IgD-negative memory B cell (primary cell): Measurements from ENCODE around the gene OGFOD3. TPM values are rescaled to one million over a fixed set of nuclear protein-coding genes. Genes with fewer than 3 reads are reported as not detected.
"Not testable (repeated sequence)": the region's sequence is repeated elsewhere in the genome, so short reads cannot be mapped to it uniquely, and the experiment has no call there.

Experiments
- H3K27ac Mint-ChIP-seq, 3 donors: one replicate each; pipeline ENCODE4 v1.8.0; 2020 to 2022; ENCODE audit warnings: mild to moderate bottlenecking in 3 of 3, mixed read lengths in 3 of 3, moderate library complexity in 1 of 3
- H3K27me3 Mint-ChIP-seq: one replicate; pipeline ENCODE4 v1.8.0; 2021; ENCODE audit warnings: mixed read lengths
- H3K36me3 Mint-ChIP-seq: one replicate; pipeline ENCODE4 v1.8.0; 2020; ENCODE audit warnings: mild to moderate bottlenecking, mixed read lengths
- H3K4me1 Mint-ChIP-seq, 3 donors: one replicate each; pipeline ENCODE4 v1.8.0; 2020 to 2022; ENCODE audit warnings: mixed read lengths in 3 of 3, mild to moderate bottlenecking in 1 of 3
- H3K4me3 Mint-ChIP-seq, 4 donors: one replicate each; pipeline ENCODE4 v1.8.0; 2020 to 2022; ENCODE audit warnings: mild to moderate bottlenecking in 4 of 4, mixed read lengths in 4 of 4, moderate library complexity in 3 of 4
- H3K9me3 Mint-ChIP-seq, 3 donors: one replicate each; pipeline ENCODE4 v1.8.0; 2020 to 2021; ENCODE audit warnings: mixed read lengths in 3 of 3, mild to moderate bottlenecking in 1 of 3
- polyA plus RNA-seq: library from polyadenylated mRNA; unstranded; fragments of 300-500 nt; fragmentation: Illumina TruSeq; gene quantifications from one replicate; pipeline ENCODE4 v1.2.3, GENCODE V29; 2021

Gene OGFOD3
- polyA plus RNA-seq, 1 donor from 2014 or later: 33.2 TPM

DNA sequence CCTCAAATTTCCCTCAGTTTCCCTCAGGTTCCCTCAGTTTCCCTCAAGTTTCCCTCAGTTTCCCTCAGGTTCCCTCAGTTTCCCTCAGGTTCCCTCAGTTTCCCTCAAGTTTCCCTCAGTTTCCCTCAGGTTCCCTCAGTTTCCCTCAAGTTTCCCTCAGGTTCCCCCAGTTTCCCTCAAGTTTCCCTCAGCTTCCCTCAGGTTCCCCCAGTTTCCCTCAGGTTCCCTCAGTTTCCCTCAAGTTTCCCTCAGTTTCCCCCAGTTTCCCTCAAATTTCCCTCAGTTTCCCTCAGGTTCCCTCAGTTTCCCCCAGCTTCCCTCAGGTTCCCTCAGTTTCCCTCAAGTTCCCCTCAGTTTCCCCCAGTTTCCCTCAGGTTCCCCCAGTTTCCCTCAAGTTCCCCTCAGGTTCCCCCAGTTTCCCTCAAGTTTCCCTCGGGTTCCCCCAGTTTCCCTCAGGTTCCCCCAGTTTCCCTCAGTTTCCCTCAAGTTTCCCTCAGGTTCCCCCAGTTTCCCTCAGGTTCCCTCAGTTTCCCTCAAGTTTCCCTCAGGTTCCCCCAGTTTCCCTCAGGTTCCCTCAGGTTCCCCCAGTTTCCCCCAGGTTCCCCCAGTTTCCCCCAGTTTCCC is 58.8 kb downstream of the OGFOD3 start:
- H3K9me3 Mint-ChIP-seq, H3K36me3 Mint-ChIP-seq, H3K4me1 Mint-ChIP-seq, H3K4me3 Mint-ChIP-seq, H3K27me3 Mint-ChIP-seq, H3K27ac Mint-ChIP-seq: not testable (repeated sequence)

DNA sequence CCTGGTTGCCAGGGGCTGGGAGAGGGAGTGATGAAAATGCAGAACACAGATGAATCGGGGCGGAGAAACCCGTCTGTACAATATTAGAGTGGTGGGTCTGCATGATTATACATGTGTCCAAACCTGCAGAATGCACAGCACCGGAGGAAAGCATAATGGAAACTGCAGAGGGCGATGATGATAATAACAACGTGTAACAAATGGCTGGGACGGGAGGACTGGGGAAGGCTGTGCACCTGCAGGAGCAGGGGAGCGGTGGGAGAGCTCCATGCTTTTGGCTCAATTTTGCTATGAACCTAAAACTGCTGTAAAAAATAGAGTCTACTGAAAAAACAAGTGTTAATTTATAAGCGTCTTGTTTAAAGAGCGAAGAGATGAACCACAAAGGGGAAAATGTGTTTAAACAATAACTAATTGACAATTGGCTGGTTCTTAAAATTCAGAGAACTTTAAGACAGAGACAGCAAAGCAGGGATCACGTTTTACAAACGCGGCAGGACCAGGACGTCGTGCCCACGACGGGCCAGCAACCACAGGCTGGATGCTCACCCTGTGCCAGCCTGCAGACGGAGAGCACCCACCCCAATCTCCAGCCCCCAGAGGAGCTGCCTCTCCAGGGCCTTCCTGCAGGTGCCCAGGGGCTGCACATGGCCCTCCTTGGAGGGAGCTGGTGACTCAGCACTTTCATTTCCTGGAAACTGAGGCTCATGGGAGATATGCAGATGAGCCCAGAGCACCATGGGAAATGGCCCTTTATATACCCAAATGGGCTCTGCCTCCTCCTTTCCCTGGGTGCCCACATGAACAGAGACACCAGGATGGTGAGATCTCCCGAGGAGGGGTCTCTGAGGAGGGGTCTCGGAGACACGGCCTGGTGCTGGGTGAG is 59.7 kb downstream of the OGFOD3 start, which contains the start of gene TEX19:
Gene TEX19 (plus strand): TSS at position 783 of the 886 bp plus-strand sequence. CDS start 2,904 bp downstream, outside the sequence.
- Mint-ChIP-seq H3K27ac (peak within 1 kb of the TSS in 1 of 3 donors; percentile 7), H3K4me3 (no peak within 1 kb of the TSS), H3K4me1 (peaks cover 0 to 6% (median 2%) of the 10 kb centered on the region in 3 donors)

DNA sequence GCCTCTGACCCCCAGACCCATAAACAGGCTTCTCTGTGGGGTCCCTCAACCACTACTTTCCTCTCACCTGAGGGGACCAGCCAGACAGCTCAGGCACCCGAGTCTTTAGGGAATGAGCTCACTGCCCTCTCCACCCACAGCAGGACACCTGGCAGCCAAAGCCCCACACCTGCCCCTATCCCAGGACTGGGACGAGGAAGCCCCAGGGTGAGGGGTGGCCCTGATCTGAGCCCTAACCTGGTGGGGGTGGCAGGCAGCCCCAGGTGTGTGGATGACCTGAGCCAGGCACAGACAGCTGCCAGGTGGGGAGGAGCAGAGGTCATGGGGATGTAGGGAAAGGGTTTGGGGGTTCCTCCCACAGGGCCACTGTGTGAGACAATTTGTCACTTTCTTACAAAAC is 61.0 kb downstream of the OGFOD3 start:
- no peaks in the 10 kb centered on the region for H3K9me3 Mint-ChIP-seq
- no peak overlapping the region for H3K27ac Mint-ChIP-seq
- H3K27me3 Mint-ChIP-seq: peaks cover 4% of the 10 kb centered on the region
- peaks cover 0 to 6% (median 2%) of the 10 kb centered on the region in 3 donors for H3K4me1 Mint-ChIP-seq
- H3K4me3 Mint-ChIP-seq: no peak overlapping the region
- H3K36me3 Mint-ChIP-seq: no peaks in the 10 kb centered on the region

More for the DNA sequence above, 59.7 kb downstream of the OGFOD3 start, which contains the start of gene TEX19:
- Mint-ChIP-seq H3K36me3 (no peaks in the 10 kb centered on the region), H3K27me3 (peaks cover 4% of the 10 kb centered on the region), H3K9me3 (no peaks in the 10 kb centered on the region)

DNA sequence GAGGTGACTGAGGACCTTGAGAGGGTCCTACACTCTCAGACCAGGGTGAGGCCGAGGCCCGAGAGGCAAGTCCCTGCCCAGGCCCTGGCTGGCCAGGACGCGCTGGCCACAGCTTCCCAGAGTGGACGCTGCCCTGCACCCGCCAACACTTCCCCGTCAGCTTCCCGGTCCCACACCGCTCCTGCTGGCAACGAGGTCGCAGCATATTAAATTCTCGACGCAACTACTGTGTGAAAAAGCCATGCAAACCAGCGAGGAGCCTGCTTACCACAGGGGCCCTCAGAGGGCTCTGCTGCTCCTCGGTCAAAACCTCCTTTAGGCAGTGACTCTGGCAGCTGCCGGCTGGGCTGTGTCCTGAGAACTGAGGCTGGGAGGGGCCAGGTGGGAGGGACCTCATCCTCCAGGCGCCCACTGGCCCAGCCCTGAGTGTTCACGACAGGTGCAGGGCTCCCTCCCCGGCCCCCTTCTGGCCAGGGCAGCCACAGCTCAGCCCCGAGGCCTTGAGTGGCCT is 61.5 kb downstream of the OGFOD3 start:
- H3K36me3 Mint-ChIP-seq: no peaks in the 10 kb centered on the region
- H3K4me1 Mint-ChIP-seq: peaks cover under 1 to 6% (median 2%) of the 10 kb centered on the region in 3 donors
- H3K9me3 Mint-ChIP-seq: no peaks in the 10 kb centered on the region
- peaks cover 4% of the 10 kb centered on the region for H3K27me3 Mint-ChIP-seq
- no peak overlapping the region for H3K4me3 Mint-ChIP-seq
- H3K27ac Mint-ChIP-seq: no peak overlapping the region

DNA sequence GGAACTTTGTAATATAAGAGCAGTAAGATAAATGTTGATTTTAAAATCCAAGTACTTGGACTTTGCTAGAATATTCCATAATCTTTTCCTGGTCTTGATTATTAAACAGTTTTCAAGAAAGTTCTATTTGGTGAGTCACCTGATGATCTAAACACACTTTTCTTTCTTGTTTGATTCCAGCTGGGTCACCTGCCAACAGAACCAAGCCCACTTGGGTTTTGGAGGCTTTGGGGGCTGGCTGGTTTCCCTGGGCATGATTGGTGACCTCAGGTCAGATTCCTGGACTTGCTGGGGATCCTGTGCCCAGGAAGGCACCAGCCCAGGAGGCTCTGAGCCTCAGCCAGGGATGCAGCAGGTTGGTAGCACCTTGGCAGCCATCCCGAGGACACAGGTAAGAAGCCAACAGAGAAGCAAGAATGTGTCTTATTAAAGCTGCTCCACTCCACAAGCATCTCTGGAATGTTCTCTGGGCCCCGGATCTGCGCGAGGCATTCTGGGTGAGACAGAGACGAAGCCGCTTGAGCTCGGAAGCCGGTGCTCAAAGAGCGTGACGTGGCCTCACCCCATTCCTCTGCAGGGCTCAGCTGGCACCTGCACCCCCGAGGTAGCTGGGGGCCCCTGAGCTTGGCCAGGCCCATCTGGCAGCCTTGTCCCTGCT is 62.5 kb downstream of the OGFOD3 start:
- H3K36me3 Mint-ChIP-seq: no peaks in the 10 kb centered on the region
- H3K27ac Mint-ChIP-seq: no peak overlapping the region
- H3K9me3 Mint-ChIP-seq: no peaks in the 10 kb centered on the region
- peaks cover 12% of the 10 kb centered on the region for H3K27me3 Mint-ChIP-seq
- H3K4me3 Mint-ChIP-seq: no peak overlapping the region
- peaks cover 4 to 6% (median 5%) of the 10 kb centered on the region in 3 donors for H3K4me1 Mint-ChIP-seq

DNA sequence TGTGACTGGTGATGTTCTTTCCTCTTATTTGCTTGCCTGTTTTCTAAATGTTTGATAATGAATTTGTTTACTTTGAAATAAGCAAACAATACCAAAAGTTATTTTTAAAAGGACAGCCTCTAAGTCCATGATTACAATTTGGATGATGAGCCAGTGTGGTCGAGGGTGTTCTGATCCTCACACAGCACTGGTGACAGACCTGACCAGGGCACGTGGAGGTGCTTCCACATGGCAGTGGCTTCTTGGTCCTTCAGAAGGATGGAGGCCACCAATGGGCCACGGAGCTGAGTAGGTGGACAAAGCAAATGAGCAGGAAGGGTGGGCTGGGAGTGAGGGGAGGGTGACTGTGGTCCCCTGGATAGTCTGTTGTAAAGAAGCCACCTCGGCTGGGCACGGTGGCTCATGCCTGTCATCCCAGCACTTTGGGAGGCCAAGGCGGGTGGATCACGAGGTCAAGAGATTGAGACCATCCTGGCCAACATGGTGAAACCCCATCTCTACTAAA is 63.5 kb downstream of the OGFOD3 start:
- H3K4me3 Mint-ChIP-seq: no peak overlapping the region

DNA sequence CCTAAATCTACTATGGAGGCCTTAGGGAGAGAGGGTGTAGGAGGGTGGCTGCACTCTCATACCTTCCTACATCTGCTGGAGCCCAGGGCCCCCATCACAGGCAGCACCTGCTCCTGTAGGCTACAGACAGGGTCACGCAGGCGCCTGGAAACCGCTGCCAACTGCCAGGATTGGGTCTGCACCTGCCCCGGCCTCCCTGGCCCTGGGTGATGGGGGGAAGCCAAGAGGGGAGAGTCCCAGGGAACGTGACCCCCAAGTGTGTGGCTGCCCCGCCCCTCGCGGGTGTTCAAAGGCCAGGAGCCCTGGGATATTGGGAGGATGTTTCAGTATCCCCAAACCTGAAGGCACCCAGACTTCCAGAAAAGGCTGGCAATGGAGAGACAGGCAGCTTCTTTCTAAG is 64.9 kb downstream of the OGFOD3 start:
- Mint-ChIP-seq H3K36me3 (no peaks in the 10 kb centered on the region), H3K9me3 (no peaks in the 10 kb centered on the region), H3K4me3 (no peak overlapping the region), H3K27me3 (peaks cover 20% of the 10 kb centered on the region), H3K27ac (no peak overlapping the region), H3K4me1 (peaks cover 3 to 5% (median 4%) of the 10 kb centered on the region in 3 donors)

More for the DNA sequence above, 63.5 kb downstream of the OGFOD3 start:
- H3K9me3 Mint-ChIP-seq: no peaks in the 10 kb centered on the region
- H3K4me1 Mint-ChIP-seq: peaks cover 4 to 6% (median 5%) of the 10 kb centered on the region in 3 donors
- no peaks in the 10 kb centered on the region for H3K36me3 Mint-ChIP-seq
- H3K27me3 Mint-ChIP-seq: peaks cover 18% of the 10 kb centered on the region
- H3K27ac Mint-ChIP-seq: no peak overlapping the region

DNA sequence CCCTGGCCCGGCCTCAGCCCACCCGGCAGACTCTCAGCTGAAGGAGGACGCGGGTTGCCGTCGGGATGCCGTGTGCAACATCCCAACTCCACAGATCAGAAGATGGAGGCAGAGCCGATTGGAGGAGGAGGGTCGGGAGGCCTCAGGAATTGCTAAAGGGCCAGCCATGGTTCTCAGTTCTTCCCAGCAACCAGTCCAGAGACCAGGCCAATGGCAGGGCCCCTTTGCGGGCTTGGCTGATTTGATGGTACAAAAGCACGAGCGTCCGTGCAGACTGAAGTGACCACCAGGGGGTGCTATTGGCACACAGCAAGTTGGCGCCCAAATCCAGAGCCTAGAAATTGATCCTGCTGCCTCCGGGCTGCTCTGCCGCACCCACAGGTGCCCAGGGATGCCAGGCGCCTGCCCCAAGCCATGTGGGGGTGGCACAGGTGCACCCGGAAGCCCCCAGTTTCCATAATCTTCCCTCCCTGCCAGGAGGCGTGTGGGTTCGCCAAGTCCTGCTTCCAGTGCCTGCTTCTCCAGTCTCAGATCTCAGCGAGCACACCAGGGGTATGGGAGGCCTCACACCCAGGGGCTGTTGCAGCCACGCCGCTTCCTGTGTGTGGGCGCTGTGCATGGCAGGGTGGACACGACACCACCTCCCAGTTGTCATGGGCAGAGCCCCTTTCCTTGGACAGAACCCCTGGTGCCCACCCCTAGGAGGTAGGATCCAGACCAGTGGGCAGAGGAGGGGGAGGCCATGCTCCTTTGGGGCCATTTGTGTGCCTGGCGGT is 66.5 kb downstream of the OGFOD3 start:
- Mint-ChIP-seq H3K4me3 (peak overlapping the region in 1 of 4 donors; percentile 37), H3K4me1 (peaks cover 0 to 5% (median 4%) of the 10 kb centered on the region in 3 donors), H3K9me3 (no peaks in the 10 kb centered on the region), H3K36me3 (no peaks in the 10 kb centered on the region), H3K27me3 (peaks cover 19% of the 10 kb centered on the region), H3K27ac (peak overlapping the region in 1 of 3 donors; percentile 65)

DNA sequence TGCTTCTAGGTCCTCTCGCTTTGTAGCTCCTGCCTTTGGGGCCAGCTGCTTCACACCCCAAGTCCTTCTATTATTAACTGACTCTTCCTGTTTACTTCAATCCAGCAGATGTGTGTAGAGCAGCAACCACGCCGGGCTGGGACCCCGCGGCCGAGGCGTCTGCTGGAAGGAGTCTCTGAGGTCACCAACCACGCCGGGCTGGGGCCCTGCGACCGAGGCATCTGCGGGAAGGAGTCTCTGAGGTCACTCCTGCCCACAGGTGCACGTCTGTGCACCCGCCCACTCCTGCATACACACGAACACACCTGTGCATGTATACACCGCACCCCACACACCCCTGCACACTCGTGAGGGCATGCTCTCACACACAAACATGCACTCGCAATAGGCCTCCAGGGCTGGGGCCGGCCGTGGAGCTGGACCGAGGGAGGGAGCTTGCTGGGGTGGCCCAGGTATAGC is 67.1 kb downstream of the OGFOD3 start:
- H3K4me3 Mint-ChIP-seq: peak overlapping the region in 1 of 4 donors; percentile 67
- H3K9me3 Mint-ChIP-seq: peaks cover 0 to 2% (median 0%) of the 10 kb centered on the region in 3 donors
- H3K27ac Mint-ChIP-seq: peak overlapping the region in 2 of 3 donors; percentile 23 to 65
- peaks cover 26% of the 10 kb centered on the region for H3K27me3 Mint-ChIP-seq
- H3K4me1 Mint-ChIP-seq: peaks cover 2 to 6% (median 5%) of the 10 kb centered on the region in 3 donors
- H3K36me3 Mint-ChIP-seq: no peaks in the 10 kb centered on the region

DNA sequence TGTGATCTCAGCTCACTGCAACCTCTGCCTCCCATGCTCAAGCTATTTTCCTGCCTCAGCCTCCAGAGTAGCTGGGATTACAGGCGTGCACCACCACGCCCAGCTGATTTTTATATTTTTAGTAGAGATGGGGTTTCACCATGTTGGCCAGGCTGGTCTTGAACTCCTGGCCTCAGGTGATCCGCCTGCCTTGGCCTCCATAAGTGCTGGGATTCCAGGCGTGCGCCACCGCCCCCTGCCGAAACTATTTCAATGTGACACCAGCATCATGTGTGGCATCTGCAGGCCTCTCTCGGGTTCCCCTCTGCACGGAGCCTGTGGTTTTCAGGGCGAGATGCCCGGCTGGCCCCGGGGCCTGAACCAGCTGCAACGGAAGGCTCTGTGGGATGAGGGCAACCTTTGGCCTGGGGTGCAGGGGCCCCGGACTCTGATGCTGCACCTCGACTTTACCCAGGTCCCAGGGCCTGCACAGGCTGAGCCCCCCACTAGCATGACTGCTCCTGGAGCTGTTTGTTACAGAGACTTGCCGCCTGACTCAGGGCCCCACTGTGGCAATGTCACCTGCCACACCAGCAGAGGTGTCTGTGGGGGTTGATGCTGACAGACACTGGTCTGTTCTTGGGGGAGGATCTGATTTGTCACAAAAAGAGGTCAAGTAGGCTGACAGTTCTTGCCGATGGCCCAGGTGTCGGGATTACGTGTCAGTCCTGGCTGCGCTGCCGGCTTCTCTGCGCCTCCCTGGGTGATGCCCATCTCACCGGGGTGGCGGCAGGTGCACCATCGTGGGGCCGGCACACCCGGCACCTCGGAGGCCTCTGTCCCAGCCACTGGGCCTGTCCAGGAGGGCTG is 68.0 kb downstream of the OGFOD3 start:
- peaks cover 23% of the 10 kb centered on the region for H3K27me3 Mint-ChIP-seq
- peak overlapping the region in 1 of 4 donors; percentile 17 for H3K4me3 Mint-ChIP-seq
- H3K4me1 Mint-ChIP-seq: peaks cover 2 to 6% (median 5%) of the 10 kb centered on the region in 3 donors
- H3K27ac Mint-ChIP-seq: no peak overlapping the region
- H3K9me3 Mint-ChIP-seq: peaks cover 0 to 2% (median 0%) of the 10 kb centered on the region in 3 donors
- H3K36me3 Mint-ChIP-seq: no peaks in the 10 kb centered on the region

DNA sequence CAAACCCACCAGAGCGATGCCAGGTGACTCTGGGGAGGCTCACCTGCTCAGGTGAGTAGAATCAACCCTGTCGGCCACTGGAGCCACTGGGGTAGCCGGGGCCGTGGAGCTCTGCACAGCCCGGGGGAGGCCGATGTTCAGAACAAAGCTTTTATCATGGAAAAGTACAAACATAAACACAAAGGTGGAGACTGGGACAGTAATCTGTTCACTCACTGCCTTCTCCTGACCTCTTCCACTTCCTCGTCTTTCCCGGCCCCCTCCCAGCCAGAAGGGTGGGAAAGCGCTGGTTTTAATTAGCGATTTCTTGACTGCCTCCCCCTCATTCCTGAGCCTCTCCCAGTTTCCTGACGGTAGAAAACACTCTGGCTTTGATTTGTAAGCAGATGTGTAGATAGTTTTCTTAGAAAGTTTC is 69.1 kb downstream of the OGFOD3 start:
- Mint-ChIP-seq H3K27ac (no peak overlapping the region), H3K4me3 (no peak overlapping the region), H3K36me3 (no peaks in the 10 kb centered on the region), H3K27me3 (peaks cover 23% of the 10 kb centered on the region), H3K4me1 (peaks cover 2 to 5% (median 4%) of the 10 kb centered on the region in 3 donors), H3K9me3 (peaks cover 0 to 2% (median 0%) of the 10 kb centered on the region in 3 donors)

DNA sequence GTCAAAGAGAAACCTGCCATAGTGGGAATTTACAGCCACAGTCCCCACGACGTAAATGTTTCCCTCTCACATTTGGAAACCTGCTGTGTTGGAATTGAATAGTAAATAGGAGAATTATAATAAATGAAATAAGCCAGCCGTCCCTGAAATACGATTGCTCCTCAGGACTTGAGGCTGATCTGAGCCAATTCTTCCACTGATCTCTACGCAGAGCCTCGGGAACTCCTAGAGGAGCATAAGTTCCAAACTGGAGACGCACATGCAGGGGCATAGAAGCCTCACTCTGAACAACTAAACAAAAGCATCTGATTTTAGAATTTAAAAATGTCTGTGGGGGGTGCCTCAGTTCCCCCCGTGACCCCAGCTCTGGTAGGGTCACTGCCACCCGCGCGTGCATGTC is 69.5 kb downstream of the OGFOD3 start:
- H3K27ac Mint-ChIP-seq: no peak overlapping the region
- H3K9me3 Mint-ChIP-seq: peaks cover 0 to 2% (median 0%) of the 10 kb centered on the region in 3 donors
- peaks cover 23% of the 10 kb centered on the region for H3K27me3 Mint-ChIP-seq
- H3K4me3 Mint-ChIP-seq: no peak overlapping the region
- peaks cover 2 to 5% (median 4%) of the 10 kb centered on the region in 3 donors for H3K4me1 Mint-ChIP-seq
- no peaks in the 10 kb centered on the region for H3K36me3 Mint-ChIP-seq

DNA sequence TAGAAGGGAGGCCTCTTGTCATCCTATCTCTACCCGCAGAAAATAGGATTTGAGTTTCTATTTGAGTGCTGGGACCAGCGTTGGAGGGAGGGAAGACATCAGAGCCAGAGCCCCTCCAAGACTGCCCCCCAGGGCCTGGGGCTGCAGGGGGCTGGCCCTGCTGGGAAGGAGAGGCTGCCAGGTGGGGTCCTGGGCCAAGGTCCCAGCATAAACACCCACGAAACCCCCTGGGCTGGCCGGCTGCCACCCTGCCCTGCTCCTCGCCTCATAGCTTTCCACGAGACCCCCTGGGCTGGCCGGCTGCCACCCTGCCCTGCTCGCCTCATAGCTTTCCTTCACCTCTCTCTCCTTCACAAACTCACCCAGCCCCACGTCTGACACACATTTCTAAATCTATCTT is 70.0 kb downstream of the OGFOD3 start:
- Mint-ChIP-seq H3K36me3 (no peaks in the 10 kb centered on the region), H3K9me3 (peaks cover 0 to 2% (median 0%) of the 10 kb centered on the region in 3 donors), H3K27ac (no peak overlapping the region), H3K4me3 (no peak overlapping the region), H3K27me3 (peaks cover 23% of the 10 kb centered on the region), H3K4me1 (peaks cover 2 to 5% (median 4%) of the 10 kb centered on the region in 3 donors)
